Measurements from ENCODE around the gene CDK7.

DNA sequence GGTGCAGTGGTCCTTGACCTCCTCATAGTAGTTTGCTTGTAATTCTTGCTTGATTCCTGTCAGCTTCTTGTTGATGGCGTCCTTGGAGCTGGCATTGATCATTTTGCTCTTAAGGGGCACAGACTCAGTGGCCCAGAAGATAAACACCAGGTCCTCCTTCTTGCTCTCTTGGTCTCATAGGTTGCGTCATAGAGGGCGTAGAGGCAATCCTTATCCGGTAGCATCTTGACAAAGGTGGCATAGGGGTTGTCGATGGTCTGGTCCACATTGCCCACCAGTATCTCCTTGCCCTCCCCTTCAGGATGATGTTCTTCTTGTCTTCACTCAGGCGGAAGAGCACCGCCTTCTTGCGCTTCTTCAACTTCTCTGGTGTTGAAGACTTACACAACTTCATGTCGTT lies 78.7 kb downstream of the CDK7 start:
- TF ChIP-seq, protein P1, sequence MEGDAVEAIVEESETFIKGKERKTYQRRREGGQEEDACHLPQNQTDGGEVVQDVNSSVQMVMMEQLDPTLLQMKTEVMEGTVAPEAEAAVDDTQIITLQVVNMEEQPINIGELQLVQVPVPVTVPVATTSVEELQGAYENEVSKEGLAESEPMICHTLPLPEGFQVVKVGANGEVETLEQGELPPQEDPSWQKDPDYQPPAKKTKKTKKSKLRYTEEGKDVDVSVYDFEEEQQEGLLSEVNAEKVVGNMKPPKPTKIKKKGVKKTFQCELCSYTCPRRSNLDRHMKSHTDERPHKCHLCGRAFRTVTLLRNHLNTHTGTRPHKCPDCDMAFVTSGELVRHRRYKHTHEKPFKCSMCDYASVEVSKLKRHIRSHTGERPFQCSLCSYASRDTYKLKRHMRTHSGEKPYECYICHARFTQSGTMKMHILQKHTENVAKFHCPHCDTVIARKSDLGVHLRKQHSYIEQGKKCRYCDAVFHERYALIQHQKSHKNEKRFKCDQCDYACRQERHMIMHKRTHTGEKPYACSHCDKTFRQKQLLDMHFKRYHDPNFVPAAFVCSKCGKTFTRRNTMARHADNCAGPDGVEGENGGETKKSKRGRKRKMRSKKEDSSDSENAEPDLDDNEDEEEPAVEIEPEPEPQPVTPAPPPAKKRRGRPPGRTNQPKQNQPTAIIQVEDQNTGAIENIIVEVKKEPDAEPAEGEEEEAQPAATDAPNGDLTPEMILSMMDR (IDR thresholded peaks at IDR 0.05), result no peak
- TF ChIP-seq POLR2A (IDR thresholded peaks at IDR 0.05), result no peak

Measured in thyroid gland (tissue), 4 donors.